GM20000 (cell line): ENCODE results near the gene TRAF2.

ENCODE experiments used
- DNase-seq: peaks from one replicate; pipeline ENCODE4 v3.0.0; 2012; ENCODE audit warnings: low spot score
- TF ChIP-seq, protein P1 (sequence below): IDR thresholded peaks from 2 replicates; pipeline ENCODE4 v1.5.1; 2012; ENCODE audit warnings: mild to moderate bottlenecking, control low read depth; ENCODE audit errors: extremely low read depth, missing control alignments

TRAF2 gene

DNA sequence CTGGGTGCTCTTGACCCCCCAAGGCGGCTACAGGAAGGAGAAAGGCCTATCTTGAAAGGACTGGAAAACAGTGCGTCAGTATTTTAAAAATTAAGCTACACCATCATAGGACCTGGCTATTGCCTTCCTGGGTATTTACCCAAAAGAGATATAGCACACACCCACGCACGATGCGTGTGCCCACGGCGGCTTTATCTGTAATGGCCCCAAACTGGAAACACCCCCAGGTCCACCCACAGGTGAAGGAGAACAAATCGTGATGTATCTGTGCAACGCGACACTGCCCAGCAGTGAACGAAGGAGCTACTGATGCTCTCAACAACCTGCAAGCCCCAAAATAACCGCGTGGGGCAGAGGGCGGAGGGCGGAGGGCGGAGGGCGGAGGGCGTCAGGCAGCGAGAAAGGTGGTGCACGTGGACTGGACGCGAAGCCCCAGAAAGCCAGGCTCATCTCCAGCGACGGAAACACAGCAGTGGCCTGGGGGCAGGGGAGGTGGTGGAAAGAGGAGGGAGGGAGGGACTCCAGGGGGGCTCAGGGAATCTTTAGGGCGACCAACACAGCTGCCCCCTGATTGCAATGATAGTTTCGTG is 78.6 kb downstream of the TRAF2 start:
- DNase-seq: no peak
- TF ChIP-seq, protein P1, sequence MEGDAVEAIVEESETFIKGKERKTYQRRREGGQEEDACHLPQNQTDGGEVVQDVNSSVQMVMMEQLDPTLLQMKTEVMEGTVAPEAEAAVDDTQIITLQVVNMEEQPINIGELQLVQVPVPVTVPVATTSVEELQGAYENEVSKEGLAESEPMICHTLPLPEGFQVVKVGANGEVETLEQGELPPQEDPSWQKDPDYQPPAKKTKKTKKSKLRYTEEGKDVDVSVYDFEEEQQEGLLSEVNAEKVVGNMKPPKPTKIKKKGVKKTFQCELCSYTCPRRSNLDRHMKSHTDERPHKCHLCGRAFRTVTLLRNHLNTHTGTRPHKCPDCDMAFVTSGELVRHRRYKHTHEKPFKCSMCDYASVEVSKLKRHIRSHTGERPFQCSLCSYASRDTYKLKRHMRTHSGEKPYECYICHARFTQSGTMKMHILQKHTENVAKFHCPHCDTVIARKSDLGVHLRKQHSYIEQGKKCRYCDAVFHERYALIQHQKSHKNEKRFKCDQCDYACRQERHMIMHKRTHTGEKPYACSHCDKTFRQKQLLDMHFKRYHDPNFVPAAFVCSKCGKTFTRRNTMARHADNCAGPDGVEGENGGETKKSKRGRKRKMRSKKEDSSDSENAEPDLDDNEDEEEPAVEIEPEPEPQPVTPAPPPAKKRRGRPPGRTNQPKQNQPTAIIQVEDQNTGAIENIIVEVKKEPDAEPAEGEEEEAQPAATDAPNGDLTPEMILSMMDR: no peak

DNA sequence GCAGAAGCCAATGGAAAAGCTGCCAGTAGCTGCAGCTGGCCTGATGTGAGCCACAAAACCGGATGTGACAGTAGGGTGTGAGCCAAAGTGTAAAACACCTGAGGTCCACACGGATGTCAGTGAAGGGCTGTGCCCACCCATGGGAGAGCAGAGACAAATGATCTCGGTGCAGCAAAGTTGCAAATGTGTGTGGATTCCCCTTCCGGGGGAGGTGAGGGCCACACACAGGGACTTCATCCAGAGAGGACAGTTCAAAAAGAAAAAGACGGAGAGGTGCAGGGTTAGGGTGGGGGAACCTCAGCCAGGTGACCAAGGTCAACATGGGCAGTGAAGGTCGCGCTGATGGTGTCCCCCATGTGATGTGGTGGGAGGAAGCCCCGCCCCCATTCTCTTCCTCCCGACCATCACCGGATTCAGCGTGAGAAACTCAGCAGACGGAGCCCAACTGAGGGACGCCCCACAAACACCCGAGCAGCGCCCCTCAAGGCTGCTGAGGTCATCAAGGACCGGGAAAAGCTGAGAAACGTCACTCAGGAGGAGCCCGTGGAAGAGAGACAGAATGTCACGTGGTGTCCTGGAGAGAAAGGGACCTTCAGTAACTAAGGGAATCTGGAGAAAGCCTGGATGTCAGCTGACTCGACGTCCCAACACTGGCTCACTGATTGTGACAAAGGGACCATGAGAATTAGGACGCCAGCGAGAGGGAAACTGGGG is 79.6 kb downstream of the TRAF2 start:
- TF ChIP-seq, protein P1: no peak
- DNase-seq: no peak

GRCh38 chr9:136968333-136969127 is 82.2 kb downstream of the TRAF2 start:
- TF ChIP-seq, protein P1: no peak
- no peak for DNase-seq

- TF ChIP-seq, protein P1: no peak
- no peak for DNase-seq
Observed at GRCh38 chr9:136969150-136969549, 82.8 kb downstream of the TRAF2 start.

DNA sequence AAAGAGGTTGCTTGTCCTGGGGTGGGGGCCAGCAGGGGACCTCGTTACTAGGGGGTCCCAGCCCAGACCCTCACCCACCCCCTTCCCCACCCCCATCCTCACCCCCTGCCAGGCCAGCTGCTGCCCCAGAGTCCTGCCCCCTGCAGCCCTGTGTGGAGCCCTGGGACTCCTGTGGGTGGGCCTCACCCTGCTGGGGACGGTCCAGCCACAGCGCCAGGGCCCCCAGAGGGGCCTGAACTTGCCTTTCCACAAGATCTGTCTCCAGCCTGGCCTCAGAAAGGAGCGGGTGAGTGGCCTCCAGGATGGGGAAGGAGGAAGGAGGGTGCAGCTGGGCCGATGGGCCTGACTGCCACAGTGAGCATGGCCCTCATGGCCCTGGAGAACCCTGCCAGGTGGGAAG is 83.5 kb downstream of the TRAF2 start:
- TF ChIP-seq, protein P1: no peak
- no peak for DNase-seq

GRCh38 chr9:136970361-136970760 is 84.0 kb downstream of the TRAF2 start:
- TF ChIP-seq, protein P1: no peak
- no peak for DNase-seq

- TF ChIP-seq, protein P1: no peak
- DNase-seq: no peak
Observed at GRCh38 chr9:136971746-136972145, 85.4 kb downstream of the TRAF2 start.
